Right atrium auricular region (tissue), 2 donors: ENCODE measurements around the gene YBX2. TPM values are rescaled to one million over a fixed set of nuclear protein-coding genes. Genes with fewer than 3 reads are reported as not detected.
A peak's percentile ranks its signal among the peaks of the same experiment; 100 is the strongest.

Experiments
- DNase-seq: peaks from one replicate; pipeline ENCODE4 v3.0.0-alpha.2; 2019; ENCODE audit warnings: low spot score
- H3K27ac ChIP-seq, 2 donors: fragments of 200-600 bp; sonication (generic); 1 replicate in 1 of 2; 2 replicates in 1 of 2; pipeline ENCODE4 v1.5.1; 2016 to 2019
- H3K27me3 ChIP-seq, 2 donors: fragments of 200-600 bp; sonication (generic); one replicate each; pipeline versions ENCODE4 v1.5.1 to v1.6.0; 2017 to 2019
- H3K36me3 ChIP-seq: fragments of 200-600 bp; sonication (generic); one replicate; pipeline ENCODE4 v1.5.1; 2016
- H3K4me1 ChIP-seq, 2 donors: fragments of 200-600 bp; sonication (generic); one replicate each; pipeline versions ENCODE4 v1.5.1 to v1.6.0; 2017 to 2019
- H3K4me3 ChIP-seq, 2 donors: fragments of 200-600 bp; sonication (generic); 1 replicate in 1 of 2; 2 replicates in 1 of 2; pipeline ENCODE4 v1.5.1; 2017 to 2019; ENCODE audit warnings: mild to moderate bottlenecking in 1 of 2, moderate library complexity in 1 of 2
- H3K9me3 ChIP-seq, 2 donors: fragments of 200-600 bp; sonication (generic); one replicate each; pipeline ENCODE4 v1.5.1; 2019
- total RNA-seq, 2 donors: library from RNA; depleted of rRNA; stranded (reverse); fragments of >200 nt; gene quantifications; one replicate each; pipeline ENCODE4 v1.1.0, GENCODE V29; 2016
- TF ChIP-seq, protein P1 (sequence below), 2 donors: fragments of 200-600 bp; sonication (generic); IDR thresholded peaks; one replicate each; pipeline ENCODE4 v1.5.1; 2019; ENCODE audit warnings: antibody characterized with exemption in 2 of 2

YBX2 gene
- total RNA-seq, 2 donors from 2014 or later: 2.9 to 3.0 TPM

DNA sequence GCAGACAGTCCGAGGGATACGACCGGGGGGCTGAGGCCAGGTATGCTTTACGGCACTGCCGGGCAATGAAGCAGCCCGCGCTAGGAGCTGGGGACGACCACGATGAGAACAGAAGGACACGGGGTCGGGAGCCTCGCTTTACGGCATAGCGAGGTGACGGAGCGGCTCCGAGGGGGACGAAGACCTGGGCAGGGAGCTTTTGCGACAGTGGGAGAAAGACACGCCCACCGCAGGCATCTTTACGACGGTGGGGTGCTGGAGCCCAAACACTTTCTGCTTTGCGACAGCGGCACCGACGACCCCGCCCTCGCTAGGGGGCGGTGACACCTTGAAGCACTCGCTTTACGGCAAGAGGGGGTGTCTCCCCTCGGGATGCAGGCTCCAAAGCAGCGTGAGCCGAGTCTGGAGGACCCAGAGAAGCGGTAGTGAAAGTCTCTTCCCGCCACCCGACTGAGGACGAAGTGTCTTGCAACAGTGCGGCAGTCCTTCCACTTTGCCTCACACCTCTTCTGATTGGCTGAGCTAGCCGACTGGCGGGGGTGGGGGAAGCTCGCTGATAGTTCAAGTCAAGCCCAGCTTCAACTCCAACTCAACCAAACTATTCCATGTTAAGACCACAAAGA lies 35.0 kb upstream of the YBX2 start:
- Histone ChIP-seq H3K4me1 (peaks cover 0 to 22% of the 10 kb centered on the region in 2 donors), H3K36me3 (peaks cover 19% of the 10 kb centered on the region), H3K27ac (peak overlapping the region; percentile 84 to 92), H3K4me3 (peak overlapping the region; percentile 67 to 98), H3K27me3 (no peaks in the 10 kb centered on the region), H3K9me3 (no peaks in the 10 kb centered on the region)
- DNase-seq: peak; percentile 97
- TF ChIP-seq, protein P1, sequence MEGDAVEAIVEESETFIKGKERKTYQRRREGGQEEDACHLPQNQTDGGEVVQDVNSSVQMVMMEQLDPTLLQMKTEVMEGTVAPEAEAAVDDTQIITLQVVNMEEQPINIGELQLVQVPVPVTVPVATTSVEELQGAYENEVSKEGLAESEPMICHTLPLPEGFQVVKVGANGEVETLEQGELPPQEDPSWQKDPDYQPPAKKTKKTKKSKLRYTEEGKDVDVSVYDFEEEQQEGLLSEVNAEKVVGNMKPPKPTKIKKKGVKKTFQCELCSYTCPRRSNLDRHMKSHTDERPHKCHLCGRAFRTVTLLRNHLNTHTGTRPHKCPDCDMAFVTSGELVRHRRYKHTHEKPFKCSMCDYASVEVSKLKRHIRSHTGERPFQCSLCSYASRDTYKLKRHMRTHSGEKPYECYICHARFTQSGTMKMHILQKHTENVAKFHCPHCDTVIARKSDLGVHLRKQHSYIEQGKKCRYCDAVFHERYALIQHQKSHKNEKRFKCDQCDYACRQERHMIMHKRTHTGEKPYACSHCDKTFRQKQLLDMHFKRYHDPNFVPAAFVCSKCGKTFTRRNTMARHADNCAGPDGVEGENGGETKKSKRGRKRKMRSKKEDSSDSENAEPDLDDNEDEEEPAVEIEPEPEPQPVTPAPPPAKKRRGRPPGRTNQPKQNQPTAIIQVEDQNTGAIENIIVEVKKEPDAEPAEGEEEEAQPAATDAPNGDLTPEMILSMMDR (IDR thresholded peaks at IDR 0.05): no peak

GRCh38 chr17:7328840-7329373 lies 34.5 kb upstream of the YBX2 start, which contains the start of gene NEURL4:
TSS of gene NEURL4 (minus strand) at chr17:7329335. CDS start at chr17:7329312, 23 bp downstream.
- Histone ChIP-seq H3K36me3 (peaks cover 24% of the 10 kb centered on the region), H3K4me1 (peaks cover 0 to 22% of the 10 kb centered on the region in 2 donors), H3K9me3 (no peaks in the 10 kb centered on the region), H3K27me3 (no peaks in the 10 kb centered on the region), H3K4me3 (peak within 1 kb of the TSS; percentile 67 to 98), H3K27ac (peak within 1 kb of the TSS; percentile 84 to 92)
- TF ChIP-seq, protein P1 (IDR thresholded peaks at IDR 0.05): no peak
- DNase-seq: no peak

DNA sequence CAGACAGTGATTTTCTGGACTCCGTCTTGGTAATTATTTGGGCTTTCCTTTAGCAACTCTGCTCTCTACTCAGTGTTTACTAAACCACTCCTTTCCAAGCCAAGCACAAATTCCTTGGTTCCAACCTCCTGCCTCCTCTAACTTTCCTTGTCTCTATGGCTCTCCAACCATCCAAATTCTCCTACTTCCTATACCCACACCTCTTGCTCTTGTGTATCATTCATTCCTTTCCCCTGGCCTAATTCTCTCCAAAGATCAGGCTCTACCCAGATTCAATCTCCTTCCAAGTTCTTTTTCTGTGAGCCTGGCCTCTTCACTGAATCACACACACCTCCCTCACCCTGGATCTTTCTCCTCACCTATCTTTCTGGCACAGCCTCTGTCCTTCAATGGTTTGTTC lies 33.6 kb upstream of the YBX2 start:
- TF ChIP-seq, protein P1 (IDR thresholded peaks at IDR 0.05): no peak
- Histone ChIP-seq H3K9me3 (no peaks in the 10 kb centered on the region), H3K4me3 (no peak overlapping the region), H3K4me1 (peaks cover 0 to 22% of the 10 kb centered on the region in 2 donors), H3K27ac (peak overlapping the region in 1 of 2 donors; percentile 92), H3K36me3 (peaks cover 32% of the 10 kb centered on the region), H3K27me3 (no peaks in the 10 kb centered on the region)
- DNase-seq: no peak

DNA sequence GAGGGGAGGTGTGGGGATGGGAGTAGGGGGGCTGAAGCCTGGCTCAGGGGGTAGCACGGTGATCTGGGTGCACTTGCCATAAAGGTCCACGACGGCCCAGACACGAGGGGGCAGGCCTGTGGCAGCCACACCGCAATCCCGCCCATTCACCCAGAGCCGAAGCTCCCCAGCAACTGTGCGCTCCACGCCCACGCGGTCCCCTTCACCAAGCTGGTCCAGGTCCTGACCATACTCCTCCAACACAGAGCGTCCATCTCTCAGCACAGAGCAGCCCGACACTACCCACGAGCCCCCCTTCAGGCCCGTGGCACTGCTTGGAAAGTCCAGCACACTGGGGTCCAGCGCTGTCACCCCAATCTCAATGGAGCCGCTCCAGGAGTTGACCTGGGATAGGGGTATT lies 33.1 kb upstream of the YBX2 start:
- no peak overlapping the region for H3K4me3 ChIP-seq
- no peak for DNase-seq

DNA sequence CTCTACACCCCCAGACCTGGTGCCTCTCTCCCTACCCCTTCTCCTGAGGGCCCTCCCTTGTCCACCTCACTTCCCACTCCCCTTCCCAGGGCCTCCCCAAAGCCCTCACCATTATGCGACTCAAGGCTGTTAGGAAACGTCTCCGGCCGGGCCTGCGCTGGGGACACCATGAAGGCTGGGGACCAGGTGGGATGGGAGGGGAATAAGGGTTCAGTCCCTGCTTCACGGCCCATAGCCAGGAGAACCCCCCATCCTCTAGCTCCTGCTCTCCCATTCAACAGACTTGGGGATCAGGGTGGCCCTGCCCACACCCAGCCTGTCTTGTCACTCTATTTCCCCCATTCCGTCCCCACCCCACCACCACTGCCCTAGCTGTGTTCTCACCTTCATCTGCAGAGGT lies 32.6 kb upstream of the YBX2 start:
- H3K27ac ChIP-seq: no peak overlapping the region
- no peak overlapping the region for H3K4me3 ChIP-seq
- TF ChIP-seq, protein P1 (IDR thresholded peaks at IDR 0.05): no peak
- no peaks in the 10 kb centered on the region for H3K9me3 ChIP-seq
- no peak for DNase-seq
- H3K4me1 ChIP-seq: peaks cover 0 to 22% of the 10 kb centered on the region in 2 donors
- H3K27me3 ChIP-seq: no peaks in the 10 kb centered on the region
- peaks cover 42% of the 10 kb centered on the region for H3K36me3 ChIP-seq

More for the DNA sequence above, 33.1 kb upstream of the YBX2 start:
- Histone ChIP-seq H3K27ac (no peak overlapping the region), H3K4me1 (peaks cover 0 to 22% of the 10 kb centered on the region in 2 donors), H3K36me3 (peaks cover 38% of the 10 kb centered on the region), H3K9me3 (no peaks in the 10 kb centered on the region), H3K27me3 (no peaks in the 10 kb centered on the region)
- TF ChIP-seq, protein P1 (IDR thresholded peaks at IDR 0.05): no peak
